IPS-18c (cell line): Measurements from ENCODE around the gene DMAC2.
"Not testable (repeated sequence)": the region's sequence is repeated elsewhere in the genome, so short reads cannot be mapped to it uniquely, and the experiment has no call there.

Experiments
- H3K4me3 ChIP-seq: 2 replicates; pipeline ENCODE4 v1.7.0; 2013; ENCODE audit warnings: low read depth, mild to moderate bottlenecking, low read length, moderate library complexity; ENCODE audit not compliant: insufficient read depth
- H3K9me3 ChIP-seq: one replicate; pipeline ENCODE4 v1.6.1; 2013; ENCODE audit warnings: mild to moderate bottlenecking, low read length, moderate library complexity; ENCODE audit not compliant: control insufficient read depth, insufficient read depth

The DMAC2 gene

DNA sequence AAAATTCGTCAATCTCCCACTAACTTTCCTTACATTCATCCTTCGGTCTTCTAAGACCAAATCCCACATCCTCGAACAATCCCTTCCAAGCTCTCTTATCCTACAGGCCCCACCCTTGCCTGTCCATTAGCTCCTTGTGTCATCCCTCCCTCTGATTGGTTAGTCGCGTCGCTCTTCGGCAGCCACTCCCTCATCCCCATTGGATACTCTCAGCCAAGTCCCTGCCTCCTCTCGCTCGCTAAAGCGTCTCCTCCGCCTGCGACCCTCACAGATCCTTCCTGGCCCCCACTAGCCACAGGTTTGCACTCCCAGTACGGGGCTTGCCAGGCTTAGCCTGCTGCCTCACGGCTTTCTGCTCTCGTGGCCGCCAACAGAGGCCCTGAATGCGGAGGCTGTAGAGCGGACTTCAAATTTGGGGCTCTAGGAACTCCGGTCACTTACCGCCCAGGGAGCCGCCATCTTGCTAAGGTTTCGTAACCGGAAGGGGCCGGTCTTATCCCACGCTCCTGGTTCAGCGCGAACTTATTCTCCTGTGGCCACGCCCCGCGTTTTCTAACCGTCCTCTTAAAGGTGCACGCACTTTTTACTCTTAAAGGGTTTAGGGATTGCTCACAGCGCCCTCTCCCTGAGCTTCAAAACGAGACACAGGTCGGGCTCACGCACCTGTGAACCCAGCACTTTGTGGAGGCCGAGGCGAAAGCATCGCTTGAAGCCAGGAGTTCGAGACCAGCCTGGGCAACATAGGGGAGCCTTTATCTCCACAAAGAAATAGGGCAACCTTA is at the start of gene DMAC2:
Gene DMAC2, minus strand, starts transcription at position 472 of the 782 bp plus-strand sequence. Its CDS starts 13 bp downstream, at position 459.
- Histone ChIP-seq H3K4me3 (peak within 1 kb of the TSS; percentile 100), H3K9me3 (no peaks in the 10 kb centered on the region)

DNA sequence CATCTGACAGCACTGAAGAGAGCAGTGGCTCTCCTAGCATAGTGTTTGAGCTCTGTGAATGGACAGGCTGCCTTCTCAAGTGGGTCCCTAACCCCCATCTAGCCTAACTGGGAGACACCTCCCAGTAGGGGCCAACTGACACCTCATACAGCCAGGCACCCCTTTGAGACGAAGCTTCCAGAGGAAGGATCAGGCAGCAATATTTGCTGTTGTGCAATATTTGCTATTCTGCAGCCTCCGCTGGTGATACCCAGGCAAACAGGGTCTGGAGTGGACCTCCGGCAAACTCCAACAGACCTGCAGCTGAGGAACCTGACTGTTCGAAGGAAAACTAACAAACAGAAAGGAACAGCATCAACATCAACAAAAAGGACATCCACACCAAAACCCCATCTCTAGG is 47.2 kb upstream of the DMAC2 start:
- not testable (repeated sequence) for H3K4me3 ChIP-seq, H3K9me3 ChIP-seq

DNA sequence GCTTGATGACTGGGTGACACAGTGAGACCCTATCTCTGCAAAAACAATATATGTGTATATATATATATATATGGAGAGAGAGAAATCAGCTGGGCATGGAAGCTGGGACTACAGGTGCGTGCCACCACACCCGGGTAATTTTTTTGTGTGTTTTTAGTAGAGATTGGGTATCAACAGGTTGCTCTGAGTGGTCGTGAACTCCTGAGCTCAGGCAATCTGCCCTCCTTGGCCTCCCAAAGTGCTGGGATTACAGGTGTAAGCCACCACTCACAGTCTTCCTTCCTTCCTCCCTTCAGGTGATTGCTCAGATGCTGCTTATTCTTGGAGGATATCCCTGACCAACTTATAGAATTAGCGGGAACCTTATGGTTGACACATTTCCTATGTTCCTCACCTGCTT is 45.1 kb upstream of the DMAC2 start:
- no peaks in the 10 kb centered on the region for H3K9me3 ChIP-seq
- H3K4me3 ChIP-seq, result no peak overlapping the region

DNA sequence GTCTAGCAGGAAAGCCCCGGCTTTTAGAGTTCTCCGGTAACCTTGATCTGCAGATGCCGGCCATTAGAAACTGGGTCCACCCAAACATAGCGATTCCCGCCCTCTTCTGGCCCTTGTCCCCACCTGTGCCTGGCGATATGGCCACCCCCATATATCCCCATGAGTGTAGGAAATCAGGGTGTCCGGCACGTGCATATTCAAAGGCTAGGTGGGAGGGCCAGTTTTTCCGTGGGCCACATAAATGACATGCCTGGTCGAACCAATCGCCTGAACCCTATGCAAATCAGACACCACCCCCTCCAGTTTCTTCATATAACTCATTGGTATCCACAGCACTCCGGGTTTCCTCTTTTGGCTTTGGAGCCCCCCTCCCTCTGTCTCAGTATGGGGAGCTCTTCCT is 40.6 kb upstream of the DMAC2 start:
- no peak overlapping the region for H3K4me3 ChIP-seq
- no peaks in the 10 kb centered on the region for H3K9me3 ChIP-seq

DNA sequence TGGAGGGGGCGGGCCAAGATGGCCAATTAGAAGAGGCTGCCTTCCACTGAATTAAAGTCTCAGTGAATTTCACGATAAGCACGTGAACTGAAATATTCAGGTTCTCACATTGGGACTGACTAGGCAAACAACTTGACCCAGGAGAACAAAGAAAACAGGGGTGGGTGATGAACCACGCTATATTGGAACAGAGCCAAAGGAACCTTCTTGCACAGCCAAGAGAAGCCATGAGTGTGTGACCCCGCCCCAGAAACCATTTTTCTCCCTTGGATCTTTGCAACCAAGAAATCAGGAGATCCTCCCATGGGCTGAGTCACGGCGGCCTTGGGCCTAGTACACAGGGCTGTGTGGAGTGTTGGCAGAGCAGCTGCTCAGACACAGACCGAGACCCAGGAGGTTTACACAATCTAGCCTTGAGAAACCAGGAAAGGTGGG is 40.1 kb upstream of the DMAC2 start:
- no peaks in the 10 kb centered on the region for H3K9me3 ChIP-seq
- no peak overlapping the region for H3K4me3 ChIP-seq

DNA sequence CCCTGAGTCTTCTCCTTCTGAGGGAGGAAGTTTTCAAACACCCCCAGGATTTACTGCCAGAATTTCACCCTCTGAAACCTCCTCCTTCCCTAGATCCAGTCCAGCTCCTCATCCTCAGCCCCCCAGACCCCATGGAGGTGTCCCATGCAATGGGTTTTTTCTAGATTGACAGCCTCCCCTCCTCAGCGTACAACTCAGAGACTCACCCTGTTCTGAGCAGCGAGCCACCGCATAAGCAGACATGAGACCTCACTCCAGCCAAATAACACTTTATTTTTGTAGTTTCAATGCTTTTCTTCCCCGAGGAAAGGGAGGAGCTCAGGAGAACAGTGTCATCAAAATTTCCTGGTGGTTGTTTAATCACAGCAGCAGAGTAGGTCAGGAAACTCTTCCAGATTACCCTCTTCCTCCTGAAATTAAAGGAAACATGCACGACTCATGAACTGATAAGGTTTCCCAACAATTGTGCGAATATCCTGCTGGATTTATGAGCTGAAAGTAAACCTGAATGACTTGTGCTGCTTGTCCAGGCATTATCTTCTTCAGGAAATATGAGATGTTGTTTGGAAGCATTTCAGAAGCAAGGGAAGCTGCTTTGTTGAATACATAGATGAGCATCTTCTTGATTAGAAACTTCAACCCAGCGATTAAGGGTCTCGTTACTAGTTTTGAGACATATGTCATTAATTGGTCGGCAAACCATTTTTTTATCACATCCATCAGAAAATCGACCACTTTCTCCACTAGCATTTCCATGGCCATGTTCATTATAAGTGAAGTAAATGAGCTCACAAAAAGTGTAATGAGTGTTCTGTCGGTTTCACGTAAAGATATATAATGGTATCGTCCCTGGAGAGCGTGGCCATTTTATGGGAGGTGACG is 39.4 kb upstream of the DMAC2 start:
- Histone ChIP-seq H3K9me3 (no peaks in the 10 kb centered on the region), H3K4me3 (no peak overlapping the region)

DNA sequence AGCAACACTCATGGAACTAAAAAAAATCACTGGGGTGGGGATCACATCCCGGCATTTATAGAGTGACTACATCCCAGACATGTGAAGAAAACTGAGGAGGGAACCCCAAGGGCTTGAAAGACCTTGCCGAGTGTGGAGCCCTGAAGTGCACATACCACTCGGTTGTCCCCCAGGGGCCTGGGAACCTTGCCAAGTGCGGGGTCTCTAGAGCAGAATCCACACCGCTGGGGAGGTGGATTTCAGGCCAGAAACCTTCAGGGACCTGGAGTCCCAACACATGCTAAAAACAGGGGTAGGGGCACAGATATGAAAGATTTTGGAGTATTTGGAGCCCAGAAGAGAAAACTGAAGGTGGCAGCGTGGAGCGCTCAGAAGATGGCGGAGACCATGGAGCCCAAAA is 38.5 kb upstream of the DMAC2 start:
- Histone ChIP-seq H3K9me3 (no peaks in the 10 kb centered on the region), H3K4me3 (no peak overlapping the region)

DNA sequence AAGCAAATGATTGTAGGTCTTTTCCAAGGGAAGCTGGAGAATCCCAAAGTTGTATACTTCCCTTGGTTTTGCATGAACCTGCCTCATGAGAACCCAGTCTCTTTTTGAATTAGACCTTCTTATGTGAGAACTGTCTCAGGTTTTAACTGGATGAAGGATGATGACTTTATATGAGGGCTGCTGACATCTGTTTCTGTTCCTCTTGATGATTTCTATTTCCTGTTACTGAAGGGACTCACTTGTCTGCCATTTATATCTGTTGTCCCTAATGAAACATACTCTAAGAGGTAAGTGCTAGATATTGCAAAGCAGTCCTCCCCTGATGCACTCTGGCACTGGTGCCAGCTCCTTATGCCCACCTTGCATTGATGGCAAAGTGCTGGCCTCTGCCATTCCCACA is 36.9 kb upstream of the DMAC2 start:
- Histone ChIP-seq H3K9me3 (no peaks in the 10 kb centered on the region), H3K4me3 (no peak overlapping the region)

DNA sequence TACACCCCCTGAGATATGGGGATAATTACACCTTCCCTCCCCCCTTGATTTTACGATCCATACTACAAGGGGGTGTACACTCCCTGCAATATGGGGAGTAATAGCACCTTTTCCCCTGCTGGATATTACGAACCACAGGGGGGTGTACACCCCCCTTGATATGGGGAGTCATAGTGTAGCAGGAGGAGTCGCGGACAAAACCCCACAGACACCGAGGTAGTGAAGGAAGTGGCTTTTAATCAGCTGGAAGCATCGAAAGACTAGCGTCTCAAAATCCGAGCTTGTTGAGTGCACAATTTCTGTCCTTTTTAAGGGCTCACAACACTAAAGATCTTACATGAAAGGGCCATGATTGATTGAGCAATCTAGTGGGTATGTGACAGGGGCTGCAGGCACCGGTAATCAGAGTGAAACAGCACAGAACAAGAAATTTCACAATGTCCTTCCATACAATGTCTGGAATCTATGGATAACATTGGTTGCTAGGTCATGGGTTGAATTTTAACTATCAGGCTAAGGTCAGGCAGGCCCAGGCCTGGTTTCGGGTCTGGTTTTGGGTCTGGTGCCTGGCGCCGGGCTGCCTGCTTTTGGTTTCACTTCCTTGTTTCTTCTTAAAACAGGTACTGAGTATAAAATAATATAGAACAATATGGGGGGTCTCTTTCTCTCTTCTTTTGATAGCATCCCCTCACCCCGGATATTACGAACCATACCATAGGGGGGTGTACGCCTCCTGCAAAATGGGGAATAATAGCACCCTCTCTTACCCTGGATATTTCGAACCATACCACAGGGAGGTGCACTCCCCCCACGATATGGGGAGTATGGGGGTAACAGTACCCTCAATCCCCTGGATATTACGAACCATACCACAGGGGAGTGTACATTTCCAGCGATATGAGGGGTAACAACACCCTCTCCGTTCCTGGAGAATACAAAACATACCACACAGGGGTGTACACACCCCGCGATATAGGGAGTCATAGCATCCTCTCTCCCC is 23.8 kb upstream of the DMAC2 start:
- H3K4me3 ChIP-seq, H3K9me3 ChIP-seq: not testable (repeated sequence)

DNA sequence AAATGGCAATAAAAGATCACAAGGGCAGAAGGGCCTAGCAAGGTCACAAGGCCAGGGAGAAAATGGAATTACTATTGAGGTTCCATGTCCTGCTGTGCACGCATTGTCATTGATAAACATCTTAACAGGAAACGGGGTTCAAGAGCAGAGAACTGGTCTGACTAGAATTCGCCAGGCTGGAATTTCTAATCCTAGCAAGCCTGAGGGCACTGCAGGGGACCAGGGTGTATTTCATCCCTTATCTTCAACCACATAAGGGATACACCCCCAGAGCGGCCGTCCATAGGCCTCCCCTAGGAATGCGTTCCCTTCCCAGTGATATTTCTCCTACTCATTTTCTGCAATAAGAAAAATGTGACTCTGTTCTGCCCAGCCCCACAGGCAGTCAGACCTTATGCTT is 22.8 kb upstream of the DMAC2 start:
- no peak overlapping the region for H3K4me3 ChIP-seq
- peaks cover 5% of the 10 kb centered on the region for H3K9me3 ChIP-seq

DNA sequence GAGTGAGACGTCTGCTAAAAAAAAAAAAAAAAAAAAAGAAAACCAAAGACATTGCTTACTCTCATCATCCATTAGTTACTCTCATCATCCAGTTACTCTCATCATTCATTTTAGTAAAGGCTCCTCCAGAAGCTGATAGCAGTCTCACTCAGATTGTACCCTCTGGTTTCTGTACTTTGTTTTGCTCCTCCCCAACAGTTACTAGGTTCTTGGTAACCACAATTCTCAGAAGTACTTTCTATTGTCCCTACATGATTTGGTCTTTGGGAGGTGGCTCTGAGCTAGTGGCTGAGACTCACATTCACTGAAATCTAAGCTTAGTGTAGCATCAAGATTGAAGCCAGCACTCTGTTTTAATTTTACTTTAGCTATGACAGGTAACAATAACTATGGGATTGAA is 17.5 kb upstream of the DMAC2 start:
- no peak overlapping the region for H3K4me3 ChIP-seq
- peaks cover under 1% of the 10 kb centered on the region for H3K9me3 ChIP-seq

DNA sequence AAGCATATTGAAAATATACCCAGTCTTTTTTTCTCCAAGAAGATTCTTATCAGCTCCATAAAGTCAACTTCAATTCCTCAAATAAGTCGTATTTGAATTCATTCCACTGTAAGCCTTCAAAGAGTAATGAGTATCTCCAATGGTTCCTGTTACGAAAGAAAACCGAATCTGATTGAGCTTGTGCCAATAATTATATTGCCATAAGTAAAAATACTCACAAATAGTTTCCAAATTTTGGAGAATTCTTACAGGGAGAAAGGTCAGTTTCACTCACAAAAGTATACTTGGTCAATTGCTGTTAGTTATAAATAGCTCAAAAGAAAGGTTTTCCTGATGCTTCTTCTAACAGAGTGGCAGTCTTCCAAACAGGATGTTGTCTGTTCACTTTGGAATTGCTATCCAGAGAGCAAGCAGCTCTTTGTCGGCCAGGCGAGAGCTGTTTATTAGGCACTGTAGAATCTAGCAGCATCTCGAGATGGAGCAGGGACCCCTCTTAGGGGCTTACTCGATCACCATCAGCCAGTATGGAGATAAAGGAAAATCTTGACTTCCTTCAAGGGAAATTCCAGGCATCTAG is 16.7 kb upstream of the DMAC2 start:
- Histone ChIP-seq H3K4me3 (no peak overlapping the region), H3K9me3 (no peaks in the 10 kb centered on the region)

DNA sequence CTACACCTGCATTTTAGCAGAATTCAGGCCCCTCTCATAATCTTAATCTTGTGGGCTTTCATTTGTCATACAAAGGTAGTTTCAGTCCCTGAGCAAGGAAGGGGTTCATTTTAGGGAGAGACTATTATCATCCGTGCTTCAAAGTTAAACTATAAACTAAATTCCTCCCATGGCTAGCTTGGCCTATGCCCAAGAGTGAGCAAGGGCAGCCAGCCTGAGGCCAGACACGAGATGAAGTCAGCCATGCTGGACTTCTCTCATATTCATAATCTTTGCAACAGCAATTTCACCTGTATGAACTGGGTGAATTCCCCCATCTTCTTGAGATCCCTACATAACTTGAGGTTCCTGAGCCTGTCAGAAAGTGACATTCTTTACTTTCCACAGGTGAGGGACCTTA is 16.2 kb upstream of the DMAC2 start:
- Histone ChIP-seq H3K4me3 (no peak overlapping the region), H3K9me3 (no peaks in the 10 kb centered on the region)

DNA sequence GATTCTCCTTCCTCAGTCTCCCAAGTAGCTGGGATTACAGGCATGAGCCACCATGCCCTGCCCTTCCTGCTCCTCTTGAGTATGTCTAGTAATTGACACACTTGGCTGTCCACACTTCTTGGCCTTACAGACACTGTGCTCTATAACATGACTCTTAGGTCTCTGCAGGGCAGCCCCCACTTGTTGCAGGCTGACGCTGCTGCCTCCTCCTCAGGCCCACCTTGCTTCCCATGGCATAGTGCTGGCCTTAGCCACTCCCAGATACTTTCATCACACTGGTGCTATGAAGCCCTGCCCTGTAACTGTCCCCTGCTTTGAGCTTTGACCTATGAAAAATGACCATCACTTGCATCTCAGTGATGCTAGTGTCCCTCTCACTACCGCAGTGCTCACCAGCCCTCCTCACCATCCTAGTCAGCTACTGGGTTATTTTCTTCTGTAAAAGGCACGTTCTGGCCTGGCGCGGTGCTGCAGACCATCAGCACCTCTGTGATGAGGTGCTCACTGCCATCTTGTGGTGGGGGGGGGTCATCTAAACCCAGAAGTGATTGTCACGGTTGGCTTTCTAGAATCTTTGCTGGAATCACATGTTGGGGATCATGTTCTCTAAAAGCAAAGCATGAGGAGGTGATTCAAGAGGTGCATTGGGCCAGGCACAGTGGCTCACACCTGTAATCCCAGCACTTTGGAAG is 13.0 kb upstream of the DMAC2 start:
- Histone ChIP-seq H3K9me3 (no peaks in the 10 kb centered on the region), H3K4me3 (no peak overlapping the region)

DNA sequence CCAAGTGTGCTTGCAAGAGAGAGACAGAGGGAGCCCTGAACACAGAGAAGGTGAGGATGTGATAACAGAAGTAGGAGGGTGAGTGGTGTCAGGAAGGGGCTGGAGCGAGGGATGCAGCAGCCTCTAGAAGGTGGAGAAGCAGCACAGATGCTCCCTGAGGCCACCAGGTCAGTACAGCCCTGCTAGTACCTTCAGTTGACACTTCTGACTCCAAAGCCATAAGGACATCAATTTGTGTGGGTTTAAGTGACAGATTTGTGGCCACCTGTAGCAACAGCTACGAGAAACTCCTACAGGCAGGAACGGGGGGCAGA is 10.1 kb upstream of the DMAC2 start:
- Histone ChIP-seq H3K4me3 (no peak overlapping the region), H3K9me3 (no peaks in the 10 kb centered on the region)

DNA sequence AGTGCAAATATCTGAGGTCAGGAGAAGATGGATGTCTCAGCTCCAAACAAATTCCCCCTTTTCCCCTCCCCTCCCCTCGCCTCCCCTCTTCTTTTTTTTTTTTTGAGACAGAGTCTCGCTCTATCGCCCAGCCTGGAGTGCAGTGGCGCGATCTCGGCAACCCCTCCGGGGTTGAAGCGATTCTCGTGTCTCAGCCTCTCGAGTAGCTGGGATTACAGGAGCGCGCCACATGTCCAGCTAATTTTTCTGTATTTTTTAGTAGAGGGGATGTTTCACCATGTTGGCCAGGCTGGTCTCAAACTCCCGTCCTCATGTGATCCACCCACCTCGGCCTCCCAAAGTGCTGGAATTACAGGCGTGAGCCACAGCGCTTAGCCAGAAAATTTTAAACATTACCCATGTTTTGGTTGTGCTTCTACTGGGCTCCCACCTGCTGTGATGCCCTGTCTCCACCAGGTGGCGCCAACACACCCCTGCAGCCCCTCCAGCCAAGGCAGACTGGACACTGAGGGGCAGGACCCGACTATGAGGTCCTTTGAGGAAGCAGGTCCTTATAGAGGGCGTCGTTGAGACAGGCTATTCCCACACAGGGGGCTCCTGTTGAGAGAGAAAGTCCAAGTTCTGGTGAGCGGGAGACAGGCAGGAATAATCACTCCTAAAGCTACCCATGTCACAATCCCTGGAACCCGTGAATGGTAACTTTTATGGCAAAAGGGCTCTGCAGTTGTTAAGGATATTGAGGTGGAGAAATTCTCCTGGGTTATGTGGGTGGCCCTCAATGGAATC is 9.6 kb upstream of the DMAC2 start:
- no peaks in the 10 kb centered on the region for H3K9me3 ChIP-seq
- H3K4me3 ChIP-seq, result peak overlapping the region; percentile 9
